ENCODE measurements around the gene ZMYND15. TPM values are rescaled to one million over a fixed set of nuclear protein-coding genes. Genes with fewer than 3 reads are reported as not detected.
A peak's percentile ranks its signal among the peaks of the same experiment; 100 is the strongest.

Gene ZMYND15
- total RNA-seq, 1 donor from 2014 or later: 0.70 TPM

DNA sequence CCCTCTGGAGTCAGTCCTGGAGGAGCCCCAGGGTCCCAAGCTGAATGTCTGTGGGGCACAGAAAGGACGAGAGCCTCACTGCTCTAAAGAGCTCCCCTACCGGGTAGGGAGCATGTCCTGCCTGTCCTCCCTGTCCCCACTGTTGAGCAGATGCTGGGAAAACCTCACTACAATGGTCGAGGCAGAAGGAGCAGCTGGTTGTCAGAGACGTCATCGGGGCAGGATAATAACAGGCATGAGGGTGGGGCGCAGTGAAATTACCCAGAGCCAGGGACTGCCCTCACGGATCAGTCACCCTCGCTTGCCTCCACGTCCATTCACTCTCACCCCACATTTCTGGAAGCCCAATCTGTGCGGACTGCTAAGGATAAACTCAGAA, 32.6 kb downstream of the ZMYND15 start:
- no peak for DNase-seq (ENCODE audit: extremely low spot score, unreplicated experiment)
- H3K36me3 Mint-ChIP-seq: no peaks in the 10 kb centered on the region
- no peak overlapping the region for H3K27ac Mint-ChIP-seq
- H3K9me3 Mint-ChIP-seq: no peaks in the 10 kb centered on the region
- peaks cover 22% of the 10 kb centered on the region for H3K27me3 Mint-ChIP-seq
- H3K4me1 Mint-ChIP-seq (ENCODE audit: unreplicated experiment): no peaks in the 10 kb centered on the region
- H3K4me3 Mint-ChIP-seq: no peak overlapping the region
- TF ChIP-seq, protein P1, sequence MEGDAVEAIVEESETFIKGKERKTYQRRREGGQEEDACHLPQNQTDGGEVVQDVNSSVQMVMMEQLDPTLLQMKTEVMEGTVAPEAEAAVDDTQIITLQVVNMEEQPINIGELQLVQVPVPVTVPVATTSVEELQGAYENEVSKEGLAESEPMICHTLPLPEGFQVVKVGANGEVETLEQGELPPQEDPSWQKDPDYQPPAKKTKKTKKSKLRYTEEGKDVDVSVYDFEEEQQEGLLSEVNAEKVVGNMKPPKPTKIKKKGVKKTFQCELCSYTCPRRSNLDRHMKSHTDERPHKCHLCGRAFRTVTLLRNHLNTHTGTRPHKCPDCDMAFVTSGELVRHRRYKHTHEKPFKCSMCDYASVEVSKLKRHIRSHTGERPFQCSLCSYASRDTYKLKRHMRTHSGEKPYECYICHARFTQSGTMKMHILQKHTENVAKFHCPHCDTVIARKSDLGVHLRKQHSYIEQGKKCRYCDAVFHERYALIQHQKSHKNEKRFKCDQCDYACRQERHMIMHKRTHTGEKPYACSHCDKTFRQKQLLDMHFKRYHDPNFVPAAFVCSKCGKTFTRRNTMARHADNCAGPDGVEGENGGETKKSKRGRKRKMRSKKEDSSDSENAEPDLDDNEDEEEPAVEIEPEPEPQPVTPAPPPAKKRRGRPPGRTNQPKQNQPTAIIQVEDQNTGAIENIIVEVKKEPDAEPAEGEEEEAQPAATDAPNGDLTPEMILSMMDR (conservative IDR thresholded peaks at IDR 0.05): no peak

DNA sequence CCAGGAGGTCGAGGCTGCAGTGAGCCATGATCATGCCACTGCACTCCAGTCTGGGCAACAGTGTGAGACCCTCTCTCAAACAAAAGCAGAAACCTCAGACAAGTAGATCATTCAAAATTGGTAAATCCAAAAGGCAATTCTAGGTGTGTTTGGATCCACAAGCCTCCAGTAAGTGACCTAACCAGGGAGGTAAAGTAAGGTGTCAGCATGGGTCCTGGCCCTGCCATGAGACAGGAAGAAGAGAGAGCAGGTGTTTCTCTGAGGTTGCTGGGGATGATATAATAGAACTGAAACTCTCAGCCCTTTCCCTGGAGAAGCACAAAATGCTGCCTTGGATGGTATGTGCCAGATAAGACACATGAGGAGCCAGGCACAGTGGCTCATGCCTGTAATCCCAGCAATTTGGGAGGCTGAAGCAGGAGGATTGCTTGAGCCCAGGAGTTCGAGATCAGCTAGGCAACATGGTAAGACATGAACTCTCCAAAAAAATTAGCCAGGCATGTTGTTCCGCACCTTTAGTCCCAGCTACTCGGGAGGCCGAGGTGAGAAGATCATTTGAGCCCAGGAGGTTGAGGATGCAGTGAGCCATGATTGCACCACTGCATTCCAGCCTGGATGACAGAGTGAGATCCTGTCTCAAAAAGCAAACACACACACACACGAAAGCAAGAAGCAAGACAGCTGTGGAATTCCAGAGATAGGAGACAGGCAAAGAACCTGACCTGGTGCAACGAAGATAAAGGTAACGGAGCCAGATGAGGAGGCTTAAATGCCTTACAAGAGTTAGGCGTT, 38.5 kb downstream of the ZMYND15 start:
- peaks cover 35% of the 10 kb centered on the region for H3K27me3 Mint-ChIP-seq
- no peak for DNase-seq (ENCODE audit: extremely low spot score, unreplicated experiment)
- H3K36me3 Mint-ChIP-seq: no peaks in the 10 kb centered on the region
- H3K4me1 Mint-ChIP-seq (ENCODE audit: unreplicated experiment): no peaks in the 10 kb centered on the region
- TF ChIP-seq, protein P1 (conservative IDR thresholded peaks at IDR 0.05): no peak
- H3K27ac Mint-ChIP-seq: no peak overlapping the region
- H3K4me3 Mint-ChIP-seq: no peak overlapping the region
- H3K9me3 Mint-ChIP-seq: no peaks in the 10 kb centered on the region

DNA sequence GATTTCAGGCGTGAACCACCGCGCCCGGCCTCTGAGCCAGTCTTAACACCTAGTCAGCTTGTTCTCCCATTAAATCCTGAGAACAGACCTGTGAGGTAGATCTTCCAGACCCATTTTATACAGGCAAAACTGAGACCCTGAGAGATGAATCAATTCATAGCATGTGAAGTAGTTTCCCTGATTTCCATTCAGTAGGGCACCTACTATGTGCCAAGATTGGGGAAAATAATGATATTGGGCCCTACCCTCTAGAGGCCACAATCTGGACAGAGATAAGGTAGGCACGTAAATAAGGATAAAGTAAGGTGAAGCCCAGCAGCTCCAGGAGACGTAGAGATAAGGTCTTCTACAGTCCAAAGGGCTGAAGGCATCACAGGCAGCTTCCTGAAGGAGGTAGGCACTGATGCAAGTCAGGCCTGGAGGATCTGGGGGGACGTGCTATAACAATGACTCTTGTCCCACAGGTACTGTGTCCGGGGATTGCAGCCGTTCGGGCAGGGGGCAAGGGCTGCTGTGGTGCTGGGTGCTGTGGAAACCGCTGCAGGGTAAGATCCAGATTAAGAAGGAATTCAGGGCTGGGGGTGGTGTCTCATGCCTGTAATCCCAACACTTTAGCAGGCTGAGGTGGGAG, 40.8 kb downstream of the ZMYND15 start:
- TF ChIP-seq, protein P1 (conservative IDR thresholded peaks at IDR 0.05): no peak
- H3K27me3 Mint-ChIP-seq: peaks cover 25% of the 10 kb centered on the region
- no peaks in the 10 kb centered on the region for H3K9me3 Mint-ChIP-seq
- H3K36me3 Mint-ChIP-seq: no peaks in the 10 kb centered on the region
- H3K27ac Mint-ChIP-seq: peak overlapping the region; percentile 46
- no peak for DNase-seq (ENCODE audit: extremely low spot score, unreplicated experiment)
- H3K4me3 Mint-ChIP-seq: no peak overlapping the region
- H3K4me1 Mint-ChIP-seq (ENCODE audit: unreplicated experiment): no peaks in the 10 kb centered on the region

DNA sequence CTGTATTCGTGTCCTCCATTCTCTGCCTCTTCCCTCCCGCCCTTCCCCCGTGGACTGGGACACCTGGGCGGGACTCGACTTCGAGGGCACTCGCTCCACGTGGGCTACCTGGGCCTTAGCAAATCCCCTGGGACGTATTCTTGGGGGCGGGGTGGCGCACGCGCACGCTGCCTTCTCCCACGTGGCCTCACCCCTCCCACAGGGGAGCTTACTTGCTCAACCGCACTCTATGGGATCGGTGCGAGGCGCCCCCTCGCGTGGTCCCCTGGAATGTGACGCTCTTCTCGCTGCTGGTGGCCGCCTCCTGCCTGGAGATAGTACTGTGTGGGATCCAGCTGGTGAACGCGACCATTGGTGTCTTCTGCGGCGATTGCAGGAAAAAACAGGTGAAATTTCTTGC, 43.0 kb downstream of the ZMYND15 start:
- Mint-ChIP-seq H3K27ac (no peak overlapping the region), H3K4me3 (no peak overlapping the region), H3K4me1 (ENCODE audit: unreplicated experiment) (peaks cover 5% of the 10 kb centered on the region), H3K36me3 (no peaks in the 10 kb centered on the region), H3K9me3 (no peaks in the 10 kb centered on the region), H3K27me3 (peaks cover 30% of the 10 kb centered on the region)
- TF ChIP-seq, protein P1 (conservative IDR thresholded peaks at IDR 0.05): no peak
- no peak for DNase-seq (ENCODE audit: extremely low spot score, unreplicated experiment)

GRCh38 chr17:4785311-4786105, 45.9 kb downstream of the ZMYND15 start:
- H3K27me3 Mint-ChIP-seq: peaks cover 18% of the 10 kb centered on the region
- peaks cover 14% of the 10 kb centered on the region for H3K4me1 Mint-ChIP-seq (ENCODE audit: unreplicated experiment)
- H3K36me3 Mint-ChIP-seq: no peaks in the 10 kb centered on the region
- no peak overlapping the region for H3K4me3 Mint-ChIP-seq
- no peak overlapping the region for H3K27ac Mint-ChIP-seq
- TF ChIP-seq, protein P1 (conservative IDR thresholded peaks at IDR 0.05): no peak
- DNase-seq (ENCODE audit: extremely low spot score, unreplicated experiment): no peak
- no peaks in the 10 kb centered on the region for H3K9me3 Mint-ChIP-seq

All from type B pancreatic cell (in vitro differentiated cells).